Islet precursor cell (in vitro differentiated cells): Measurements from ENCODE around the gene SYNPO2L.
"Not testable (repeated sequence)": the region's sequence is repeated elsewhere in the genome, so short reads cannot be mapped to it uniquely, and the experiment has no call there.

ENCODE experiments used
- DNase-seq: peaks from one replicate; pipeline ENCODE4 v3.0.0-alpha.2; 2018

The SYNPO2L gene, protein sequence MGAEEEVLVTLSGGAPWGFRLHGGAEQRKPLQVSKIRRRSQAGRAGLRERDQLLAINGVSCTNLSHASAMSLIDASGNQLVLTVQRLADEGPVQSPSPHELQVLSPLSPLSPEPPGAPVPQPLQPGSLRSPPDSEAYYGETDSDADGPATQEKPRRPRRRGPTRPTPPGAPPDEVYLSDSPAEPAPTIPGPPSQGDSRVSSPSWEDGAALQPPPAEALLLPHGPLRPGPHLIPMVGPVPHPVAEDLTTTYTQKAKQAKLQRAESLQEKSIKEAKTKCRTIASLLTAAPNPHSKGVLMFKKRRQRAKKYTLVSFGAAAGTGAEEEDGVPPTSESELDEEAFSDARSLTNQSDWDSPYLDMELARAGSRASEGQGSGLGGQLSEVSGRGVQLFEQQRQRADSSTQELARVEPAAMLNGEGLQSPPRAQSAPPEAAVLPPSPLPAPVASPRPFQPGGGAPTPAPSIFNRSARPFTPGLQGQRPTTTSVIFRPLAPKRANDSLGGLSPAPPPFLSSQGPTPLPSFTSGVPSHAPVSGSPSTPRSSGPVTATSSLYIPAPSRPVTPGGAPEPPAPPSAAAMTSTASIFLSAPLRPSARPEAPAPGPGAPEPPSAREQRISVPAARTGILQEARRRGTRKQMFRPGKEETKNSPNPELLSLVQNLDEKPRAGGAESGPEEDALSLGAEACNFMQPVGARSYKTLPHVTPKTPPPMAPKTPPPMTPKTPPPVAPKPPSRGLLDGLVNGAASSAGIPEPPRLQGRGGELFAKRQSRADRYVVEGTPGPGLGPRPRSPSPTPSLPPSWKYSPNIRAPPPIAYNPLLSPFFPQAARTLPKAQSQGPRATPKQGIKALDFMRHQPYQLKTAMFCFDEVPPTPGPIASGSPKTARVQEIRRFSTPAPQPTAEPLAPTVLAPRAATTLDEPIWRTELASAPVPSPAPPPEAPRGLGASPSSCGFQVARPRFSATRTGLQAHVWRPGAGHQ

DNA sequence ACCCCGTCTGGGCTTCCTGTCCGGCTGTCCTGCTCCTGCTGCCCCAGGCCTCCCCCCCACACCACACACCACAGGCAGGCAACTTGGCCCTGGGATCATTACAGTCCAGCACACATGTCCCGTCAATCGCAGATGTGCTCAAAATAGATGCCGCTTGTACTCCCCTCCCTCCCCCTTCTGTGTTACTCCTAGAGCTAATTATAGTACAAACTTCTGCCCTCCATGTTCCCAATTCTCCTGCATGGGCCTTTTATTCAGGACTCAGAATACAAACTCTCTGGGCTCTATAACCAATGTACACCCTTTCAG is at the start of gene SYNPO2L:
TSS of gene SYNPO2L (minus strand) at position 40 of the 309 bp plus-strand sequence. CDS start 107 bp downstream, outside the sequence.
- no peak for DNase-seq

DNA sequence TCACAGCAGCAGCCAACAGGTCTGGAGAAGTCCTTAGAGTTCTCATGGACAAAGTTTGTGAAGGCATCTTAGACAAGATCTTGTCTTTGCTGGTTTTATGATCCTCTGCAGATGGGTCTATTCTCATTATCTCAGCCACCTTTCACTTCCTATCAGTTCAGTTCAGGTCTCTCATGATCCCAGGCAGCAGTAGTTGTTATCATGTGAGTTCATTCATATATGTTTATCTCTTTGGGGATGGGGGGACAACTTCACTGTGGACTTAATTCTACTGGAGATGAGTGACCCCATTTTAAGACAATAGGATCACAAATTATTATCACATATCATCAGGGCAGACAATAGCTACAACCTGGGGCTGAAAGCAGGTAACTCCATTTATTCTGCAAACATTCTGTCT is 48.1 kb upstream of the SYNPO2L start:
- not testable (repeated sequence) for DNase-seq

DNA sequence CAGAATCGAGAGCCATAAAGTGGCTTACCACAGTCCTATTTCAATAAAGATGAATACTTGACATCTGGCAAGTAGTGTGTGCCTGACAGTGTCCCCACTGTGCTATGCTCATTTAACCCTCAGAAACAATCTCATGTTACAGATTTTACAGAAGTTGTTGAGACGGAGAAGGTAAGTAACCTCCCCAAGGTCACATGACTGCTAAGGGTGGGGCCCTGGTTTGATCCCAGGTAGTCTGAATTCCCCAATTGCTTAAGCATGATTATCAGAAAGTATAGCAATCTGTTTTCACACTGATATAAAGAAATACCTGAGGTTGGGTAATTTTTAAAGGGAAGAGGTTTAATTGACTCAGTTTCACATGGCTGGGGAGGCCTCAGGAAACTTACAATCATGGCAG is 43.0 kb upstream of the SYNPO2L start:
- DNase-seq, result not testable (repeated sequence)

DNA sequence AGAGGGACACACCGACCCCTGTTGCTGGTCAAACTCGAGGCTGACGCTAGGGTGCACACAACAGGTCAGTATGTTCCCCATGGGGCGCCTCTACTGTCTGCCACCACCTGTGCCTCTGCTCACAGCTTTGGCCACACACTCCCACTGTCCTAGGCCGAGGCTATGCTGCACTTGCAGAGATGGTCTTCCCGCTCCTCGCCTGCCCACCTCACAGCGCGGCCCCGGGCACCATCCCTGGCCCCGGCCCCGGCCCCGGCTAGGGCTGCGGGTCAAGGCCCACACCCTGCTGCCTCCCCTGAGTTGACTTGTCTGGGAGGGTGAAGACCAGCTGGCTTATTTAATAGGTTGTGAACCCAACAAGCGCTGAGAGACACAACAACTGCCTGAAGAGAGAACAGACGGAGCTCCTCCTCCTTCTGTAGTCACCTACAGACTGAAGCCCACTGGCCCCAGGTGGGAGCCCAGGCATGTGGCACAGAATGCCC is 41.9 kb upstream of the SYNPO2L start, which contains the start of gene AGAP5:
TSS of gene AGAP5 (minus strand) at position 435 of the 485 bp plus-strand sequence. CDS start at position 81, 354 bp downstream.
- DNase-seq, result not testable (repeated sequence)

DNA sequence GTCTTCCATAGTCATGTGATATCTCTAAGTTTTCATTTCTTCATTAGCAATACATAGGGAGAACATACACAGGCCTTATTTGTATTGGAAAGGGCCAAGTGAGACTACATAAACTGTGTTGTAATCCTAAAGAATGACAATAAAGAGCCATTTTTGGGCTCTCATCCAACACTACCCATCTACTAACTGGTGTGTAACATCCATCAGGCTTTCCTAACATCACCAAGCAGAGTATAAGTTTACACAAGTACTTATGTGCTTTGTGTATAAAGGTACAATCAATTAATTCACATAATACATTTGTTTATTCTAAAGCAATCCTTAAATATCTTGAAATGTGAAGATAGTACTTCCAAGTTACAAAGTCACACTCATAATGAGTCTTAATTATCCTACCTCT is 39.5 kb upstream of the SYNPO2L start:
- DNase-seq, result not testable (repeated sequence)

DNA sequence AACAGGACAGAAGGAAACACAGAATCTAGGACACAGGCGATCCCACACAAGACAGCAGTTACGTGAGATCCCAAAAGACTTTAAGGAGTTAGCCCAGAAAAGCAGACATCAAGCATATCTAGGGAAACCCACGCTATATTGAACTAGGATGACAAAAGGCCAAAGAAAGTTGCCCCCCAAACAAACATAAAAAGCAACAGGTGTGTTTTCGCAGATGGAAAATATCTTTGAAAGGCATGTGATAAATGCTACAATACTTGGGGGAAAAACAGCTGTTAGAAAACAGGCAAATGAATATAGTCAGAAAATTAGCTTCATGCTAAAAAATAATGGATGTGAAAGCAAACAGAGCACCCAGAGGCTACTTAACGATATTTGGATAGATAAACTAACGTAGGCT is 34.9 kb upstream of the SYNPO2L start:
- DNase-seq, result not testable (repeated sequence)

DNA sequence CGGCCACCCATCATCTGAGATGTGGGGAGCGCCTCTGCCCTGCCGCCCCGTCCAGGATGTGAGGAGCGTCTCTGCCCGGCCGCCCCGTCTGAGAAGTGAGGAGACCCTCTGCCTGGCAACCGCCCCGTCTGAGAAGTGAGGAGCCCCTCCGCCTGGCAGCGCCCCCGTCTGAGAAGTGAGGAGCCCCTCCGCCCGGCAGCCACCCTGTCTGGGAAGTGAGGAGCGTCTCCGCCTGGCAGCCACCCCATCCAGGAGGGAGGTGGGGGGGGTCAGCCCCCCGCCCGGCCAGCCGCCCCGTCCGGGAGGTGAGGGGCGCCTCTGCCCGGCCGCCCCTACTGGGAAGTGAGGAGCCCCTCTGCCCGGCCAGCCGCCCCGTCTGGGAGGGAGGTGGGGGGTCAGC is 33.8 kb upstream of the SYNPO2L start:
- not testable (repeated sequence) for DNase-seq

DNA sequence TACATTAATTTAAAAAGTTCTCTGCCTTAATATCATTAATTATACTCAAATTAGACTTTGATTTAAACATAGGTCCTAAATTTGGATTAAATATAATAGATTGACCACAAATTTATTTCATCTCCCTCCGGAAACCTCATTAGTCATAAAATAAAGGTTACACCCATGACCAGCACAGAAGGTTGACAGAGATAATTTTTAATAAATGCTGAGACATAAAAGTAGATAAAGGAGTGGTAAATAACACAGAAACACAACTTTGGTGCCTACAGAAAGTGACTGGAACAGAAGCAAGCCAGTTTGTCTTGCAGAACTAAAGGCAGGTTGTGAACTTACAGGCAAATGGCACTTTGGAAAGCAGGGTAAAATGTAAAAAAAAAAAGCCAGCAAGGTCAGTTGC is 31.8 kb upstream of the SYNPO2L start:
- DNase-seq, result not testable (repeated sequence)

DNA sequence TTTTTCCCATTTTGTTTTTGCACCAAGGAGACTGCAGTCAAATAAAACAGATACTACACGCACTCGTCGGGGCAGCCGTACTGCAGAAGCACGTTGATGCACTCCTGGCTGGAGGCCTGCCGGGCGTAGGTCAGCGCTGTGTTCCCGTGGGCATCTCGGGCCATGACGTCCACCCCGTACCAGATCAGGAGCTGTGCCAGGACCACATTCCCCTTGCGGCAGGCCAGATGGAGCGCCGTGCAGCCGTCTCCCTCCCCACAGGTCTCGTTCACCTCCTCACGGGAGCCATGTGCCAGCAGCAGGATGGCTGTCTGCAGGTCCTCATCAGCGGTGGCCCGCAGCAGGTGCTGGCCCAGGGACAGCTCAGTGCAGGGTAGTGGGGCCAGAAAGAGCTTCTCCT is 18.7 kb upstream of the SYNPO2L start:
- not testable (repeated sequence) for DNase-seq

DNA sequence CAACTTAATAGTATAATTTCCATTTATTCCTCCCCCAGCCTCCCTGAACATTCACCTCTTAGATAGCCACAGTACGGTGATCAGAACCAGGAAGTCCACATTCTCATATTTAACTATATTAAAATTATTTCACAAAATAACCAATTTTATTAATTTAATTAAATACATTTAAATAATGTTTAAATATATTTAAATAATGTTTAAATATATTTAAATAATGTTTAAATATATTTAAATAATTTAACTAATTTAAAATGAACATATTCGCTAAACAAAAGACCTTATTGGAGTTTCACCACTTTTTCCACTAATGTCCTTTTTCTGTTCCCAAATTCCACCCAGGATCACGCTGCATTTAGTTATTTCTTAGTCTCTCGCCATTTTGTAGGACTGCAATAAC is 12.5 kb upstream of the SYNPO2L start:
- DNase-seq, result not testable (repeated sequence)

DNA sequence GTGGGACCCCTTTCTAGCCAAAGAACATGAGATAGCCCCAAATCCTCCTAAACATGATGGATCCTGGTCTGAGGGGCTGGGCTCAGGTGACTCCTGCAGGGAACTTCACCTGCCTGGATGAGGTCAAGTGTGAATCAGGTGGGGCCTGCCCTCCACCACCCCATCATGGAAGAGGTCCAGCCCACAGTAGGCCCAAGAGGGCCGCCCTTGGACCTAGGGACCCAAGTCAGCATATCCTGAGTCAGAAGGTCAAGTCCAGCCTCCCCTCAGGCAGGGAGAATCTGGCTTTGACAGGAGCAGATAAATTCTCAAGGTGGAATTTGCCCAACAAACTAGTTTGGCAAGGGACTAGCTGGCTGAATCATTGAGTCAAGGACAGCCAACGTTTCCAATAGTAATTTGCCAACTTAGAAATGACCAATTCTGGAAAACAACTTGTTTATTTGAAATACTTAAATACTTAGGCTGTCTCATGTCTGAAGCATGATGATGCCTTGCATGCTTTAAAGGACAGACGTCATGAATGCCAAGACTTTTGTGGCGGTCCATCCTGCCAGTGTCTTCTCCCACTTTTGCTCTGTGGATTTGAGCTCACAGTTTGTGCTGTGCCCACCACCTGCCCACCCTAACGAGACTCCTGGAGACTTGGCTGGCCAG is 10.5 kb upstream of the SYNPO2L start:
- DNase-seq, result not testable (repeated sequence)

DNA sequence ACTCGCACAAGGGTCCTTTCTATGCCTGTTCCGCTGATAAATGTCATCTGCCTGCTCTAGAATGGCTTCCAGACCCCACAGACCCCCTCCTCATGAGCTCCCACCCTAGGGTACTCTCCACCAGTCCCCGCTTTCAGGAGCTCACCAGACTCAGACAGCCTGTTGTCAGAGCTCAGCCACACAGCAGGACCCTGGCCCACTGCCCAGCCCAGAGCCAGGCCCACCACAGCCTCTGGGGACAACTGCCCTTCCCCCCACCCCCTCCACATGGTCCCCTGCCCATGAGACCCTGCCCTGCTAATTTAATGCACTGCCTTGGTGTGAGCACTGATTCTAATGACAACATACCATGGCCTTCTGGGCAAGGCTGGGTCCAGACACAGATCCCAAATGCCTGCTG is 9.8 kb upstream of the SYNPO2L start:
- DNase-seq, result peak; percentile 22

DNA sequence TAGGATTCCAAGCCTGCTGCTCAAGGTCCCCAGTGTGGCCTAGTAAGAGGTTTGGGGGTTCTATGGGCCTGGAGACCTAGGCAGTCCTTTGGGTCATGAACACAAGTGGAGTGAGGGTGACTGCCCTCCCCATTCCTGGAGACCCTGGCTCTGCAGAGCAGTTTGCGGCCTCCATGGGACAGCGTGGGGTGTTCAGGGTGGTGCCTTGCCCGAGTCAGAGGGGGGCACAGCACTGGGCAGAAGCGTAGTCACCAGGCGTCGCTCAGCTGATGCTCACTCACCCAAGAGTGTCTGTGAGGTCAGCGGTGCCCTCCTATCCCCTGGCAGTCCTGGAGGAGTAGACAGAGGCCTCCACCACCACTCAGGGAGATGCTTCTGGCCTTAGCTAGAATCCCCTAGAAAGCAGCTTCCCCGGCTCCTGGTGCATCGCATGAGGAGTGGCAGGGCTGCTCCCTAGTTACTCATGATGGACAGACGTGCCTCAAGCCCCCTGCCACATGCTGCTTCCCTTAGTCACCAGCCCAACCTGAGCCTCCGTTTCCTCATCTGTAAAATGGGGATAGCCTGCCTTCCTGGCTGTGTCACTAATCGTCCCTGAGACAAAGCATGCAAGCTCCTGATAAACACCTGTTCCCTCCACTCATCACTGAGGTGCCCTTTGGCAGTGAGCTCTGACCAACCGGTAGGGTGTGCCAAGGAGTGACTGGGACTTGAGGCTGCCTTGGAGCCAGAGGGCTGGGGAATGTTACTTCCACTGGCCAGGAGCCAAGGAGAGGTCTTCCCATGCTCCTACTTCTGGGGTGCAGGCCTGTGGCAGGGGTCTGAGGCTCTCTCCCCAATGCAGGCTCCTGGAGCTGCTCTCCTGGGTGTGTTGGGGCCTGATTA is 8.6 kb upstream of the SYNPO2L start:
- DNase-seq, result peak; percentile 41

DNA sequence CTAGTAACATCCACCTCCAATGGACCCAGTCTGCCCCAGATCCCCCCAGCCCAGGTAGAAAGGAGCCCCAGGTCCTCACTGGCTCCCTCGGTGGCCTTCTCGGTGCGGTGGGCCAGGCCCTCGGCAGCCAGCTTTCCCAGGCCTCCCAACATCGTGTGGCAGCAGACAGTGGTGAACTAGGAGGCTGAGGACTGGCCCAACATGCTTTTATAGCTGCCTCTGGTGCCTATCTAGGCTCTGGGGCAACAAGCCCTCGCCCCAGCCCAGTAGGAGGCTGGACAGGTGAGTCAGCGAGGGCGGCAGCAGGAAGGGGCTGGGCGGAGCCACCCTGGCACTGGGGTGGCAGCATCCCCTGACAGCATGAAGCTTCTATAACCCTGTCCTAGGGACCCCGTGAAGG is 7.8 kb upstream of the SYNPO2L start:
- DNase-seq, result peak; percentile 41

DNA sequence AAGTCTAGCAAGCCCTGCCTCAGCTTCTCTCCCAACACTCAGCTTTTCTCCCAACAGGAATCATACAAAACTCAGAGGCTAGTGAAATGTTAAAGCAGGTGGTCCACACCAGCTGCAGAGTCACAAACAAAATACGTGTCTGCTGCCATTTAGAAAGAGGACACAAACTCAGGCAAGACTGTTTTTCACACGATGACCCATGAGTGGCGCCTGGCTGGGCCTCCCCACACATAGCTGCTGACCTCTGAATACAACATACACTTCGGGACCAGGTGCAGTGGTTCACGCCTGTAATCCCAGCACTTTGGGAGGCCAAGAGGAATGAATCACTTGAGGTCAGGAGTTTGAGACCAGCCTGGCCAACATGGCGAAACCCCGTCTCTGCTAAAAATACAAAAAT is 6.9 kb upstream of the SYNPO2L start:
- DNase-seq, result peak; percentile 15

DNA sequence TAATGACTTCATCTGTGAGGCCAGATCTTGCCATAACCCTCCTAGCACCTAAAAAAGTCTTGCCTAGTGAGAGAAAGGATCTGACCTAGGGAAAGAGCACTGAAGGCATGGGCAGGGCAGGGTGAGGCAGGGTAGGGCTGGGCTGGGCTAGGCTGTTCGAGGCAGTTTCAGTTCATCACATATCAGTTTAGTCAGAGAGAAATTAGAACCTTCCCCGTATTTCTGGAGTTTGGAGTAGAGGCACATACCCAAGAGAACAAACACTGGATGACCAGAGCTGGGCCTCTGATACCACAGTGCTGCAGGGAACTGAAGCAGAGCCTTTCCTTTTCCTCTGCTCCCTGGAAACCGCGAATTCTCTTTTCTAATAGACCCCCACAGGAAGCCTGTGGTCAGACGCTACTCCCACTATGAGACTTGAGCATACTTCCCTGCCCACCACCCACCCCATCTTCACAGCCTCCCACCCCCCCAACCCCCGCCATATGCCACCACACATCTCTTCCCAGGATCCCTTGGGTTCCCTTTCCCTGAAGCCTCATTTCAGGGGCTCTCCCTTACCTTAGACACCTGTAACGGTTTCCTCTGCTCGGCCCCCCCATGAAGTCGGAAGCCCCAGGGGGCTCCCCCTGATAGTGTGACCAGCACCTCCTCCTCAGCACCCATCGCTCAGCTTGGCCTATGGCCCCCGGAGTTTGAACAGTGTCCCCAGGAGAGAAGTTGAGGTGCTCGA is 406 bp downstream of the SYNPO2L start:
- DNase-seq, result no peak

DNA sequence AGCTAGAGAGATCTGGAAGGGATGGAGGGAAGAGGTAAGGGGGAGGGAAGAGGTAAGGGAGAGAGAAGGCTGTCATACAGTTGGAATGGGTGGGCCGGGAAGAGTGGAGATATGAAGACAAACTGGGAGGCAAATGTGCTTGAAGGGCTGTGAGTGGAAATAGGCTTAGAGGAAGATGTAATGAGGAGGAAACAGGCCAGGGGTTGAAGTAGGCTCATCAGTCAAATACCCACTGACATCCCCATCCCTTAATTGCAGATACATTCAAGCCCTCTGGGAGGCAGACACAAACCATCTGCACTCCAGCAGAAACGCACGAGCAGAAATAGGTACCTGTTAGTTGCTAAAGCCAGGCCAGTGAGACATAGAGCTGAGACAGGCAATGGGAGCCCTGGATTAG is 2.1 kb downstream of the SYNPO2L start:
- no peak for DNase-seq

DNA sequence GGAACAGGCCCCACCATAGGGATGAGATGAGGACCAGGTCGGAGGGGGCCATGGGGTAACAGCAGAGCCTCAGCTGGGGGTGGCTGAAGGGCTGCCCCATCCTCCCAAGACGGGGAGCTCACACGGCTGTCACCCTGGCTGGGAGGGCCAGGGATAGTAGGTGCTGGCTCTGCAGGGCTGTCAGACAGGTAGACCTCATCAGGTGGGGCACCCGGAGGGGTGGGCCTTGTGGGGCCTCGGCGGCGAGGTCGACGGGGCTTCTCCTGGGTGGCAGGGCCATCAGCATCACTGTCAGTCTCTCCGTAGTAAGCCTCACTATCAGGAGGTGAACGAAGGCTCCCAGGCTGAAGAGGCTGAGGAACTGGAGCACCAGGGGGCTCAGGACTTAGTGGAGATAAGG is 2.6 kb downstream of the SYNPO2L start:
- DNase-seq, result no peak

DNA sequence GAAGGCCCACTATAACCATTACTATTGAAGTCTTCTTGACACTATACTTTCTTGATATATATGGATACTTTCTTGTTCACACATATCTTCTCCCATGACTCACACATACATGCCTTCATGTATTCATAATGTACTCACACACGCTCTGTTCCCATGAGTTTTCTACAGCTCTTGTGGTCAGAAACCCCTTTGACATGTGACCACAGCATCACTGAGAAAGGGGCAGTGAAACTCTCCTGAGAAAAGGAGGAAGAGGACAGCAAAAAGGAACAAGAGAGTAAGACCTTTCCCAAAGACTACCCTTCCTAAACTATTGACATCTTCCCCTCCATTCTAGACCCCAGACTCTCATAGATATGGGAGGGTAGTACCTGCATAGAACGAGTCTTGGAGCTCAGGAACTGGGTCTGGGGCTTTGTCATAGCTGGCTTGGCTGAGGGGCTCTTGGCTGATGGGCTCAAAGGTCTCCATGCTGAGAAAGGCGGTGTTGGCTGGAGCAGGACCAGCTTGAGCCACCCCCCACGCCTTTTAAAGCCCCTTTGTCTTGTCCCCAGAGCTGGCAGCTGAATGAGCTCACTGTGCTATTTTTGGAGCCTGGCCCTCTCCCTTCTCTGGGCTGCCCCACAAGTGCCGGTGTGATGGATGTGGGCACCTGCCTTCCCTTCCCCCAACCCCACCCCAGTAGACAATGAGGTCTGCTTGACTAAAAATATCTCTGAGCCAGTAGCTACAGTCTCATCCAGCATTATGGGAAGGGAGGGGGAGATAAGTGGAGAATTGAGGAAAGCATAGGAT is 5.1 kb downstream of the SYNPO2L start:
- no peak for DNase-seq

DNA sequence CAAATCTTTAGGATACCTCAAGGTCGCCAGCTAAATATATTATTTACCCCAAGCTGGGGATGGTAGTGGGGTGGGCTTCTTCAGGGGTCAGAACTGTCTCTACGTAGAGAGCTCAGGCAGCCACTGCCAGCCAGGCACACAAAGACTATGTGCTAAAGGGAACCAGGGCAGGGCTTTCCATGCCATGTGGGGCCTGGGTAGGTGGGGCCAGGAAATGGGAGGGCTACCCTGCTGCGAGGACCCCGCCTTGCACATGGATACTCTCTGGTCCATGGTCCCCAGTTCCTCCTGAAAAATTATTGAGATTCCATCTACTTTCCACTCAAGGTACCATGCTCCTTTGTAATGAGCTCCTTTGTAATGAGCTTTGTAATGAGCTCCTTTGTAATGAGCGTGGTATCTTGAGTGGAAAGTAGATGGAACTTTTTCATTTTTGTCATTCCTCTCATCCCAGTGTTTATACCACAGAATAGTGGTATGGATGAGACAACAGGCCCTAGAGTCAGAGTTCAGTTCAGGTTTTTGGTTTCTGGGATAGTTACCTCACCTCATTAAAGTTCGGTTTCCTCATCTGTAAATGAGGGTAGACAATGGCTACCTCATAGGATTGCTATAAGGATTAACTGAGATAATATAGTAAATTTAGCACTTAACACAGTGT is 5.8 kb downstream of the SYNPO2L start:
- DNase-seq, result no peak
